GM19452 (cell line): ENCODE data around the gene GLIS1.
"Not testable (repeated sequence)": the region's sequence is repeated elsewhere in the genome, so short reads cannot be mapped to it uniquely, and the experiment has no call there.

Source experiments
- ATAC-seq: cut with Tn5 transposase; IDR thresholded peaks from one replicate; pipeline ENCODE4 v1.9.1; 2021; ENCODE audit not compliant: unreplicated experiment

The GLIS1 gene

DNA sequence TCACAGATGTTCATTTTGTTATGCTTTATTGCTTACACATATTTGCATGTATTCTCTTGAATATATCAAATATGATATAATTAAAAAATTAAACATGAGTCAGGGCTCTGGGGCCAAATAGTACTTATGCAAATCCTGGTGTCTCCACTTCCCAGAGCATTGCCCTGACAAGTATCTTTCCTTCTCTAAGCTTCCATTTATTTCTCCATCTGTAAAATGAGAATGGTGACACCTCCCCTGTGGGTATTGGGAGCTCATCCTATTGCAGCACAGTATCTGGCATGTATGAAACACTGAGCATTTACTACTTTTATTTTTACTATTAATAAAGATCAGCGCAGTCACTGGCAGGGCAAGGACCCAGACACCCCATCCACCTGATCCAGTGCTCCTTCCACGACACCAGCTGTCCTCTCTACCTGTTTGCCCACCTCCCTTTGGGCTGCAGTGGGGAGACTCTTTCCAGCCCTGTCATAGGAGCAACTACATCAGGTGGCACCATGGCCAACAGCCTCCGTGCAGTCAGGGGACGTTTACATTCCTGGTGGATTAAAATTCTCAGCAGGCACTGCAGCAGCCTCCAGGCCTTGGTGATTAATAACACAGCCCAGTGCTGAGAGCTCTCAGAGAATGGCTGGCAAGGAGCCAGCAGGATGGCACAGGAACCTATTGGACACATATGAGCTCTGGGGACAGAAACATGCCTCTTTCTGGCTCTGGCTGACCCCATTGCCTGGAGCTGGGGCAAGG, 166.7 kb downstream of the GLIS1 start:
- no peak for ATAC-seq

DNA sequence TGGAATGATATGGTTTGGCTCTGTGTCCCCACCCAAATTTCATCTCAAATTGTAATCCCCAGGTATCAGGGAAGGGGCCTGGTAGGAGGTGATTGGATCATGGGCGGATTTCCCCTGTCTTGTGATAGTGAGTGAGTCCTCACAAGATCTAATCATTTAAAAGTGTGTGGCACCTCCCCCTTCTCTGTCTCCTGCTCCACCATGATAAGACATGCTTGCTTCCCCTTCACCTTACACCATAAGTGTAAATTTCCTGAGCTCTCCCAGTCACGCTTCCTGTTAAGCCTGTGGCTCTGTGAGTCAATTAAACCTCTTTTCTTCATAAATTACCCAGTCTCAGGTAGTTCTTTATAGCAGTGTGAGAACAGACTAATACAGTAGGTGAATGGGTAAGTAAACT, 170.4 kb downstream of the GLIS1 start:
- no peak for ATAC-seq

DNA sequence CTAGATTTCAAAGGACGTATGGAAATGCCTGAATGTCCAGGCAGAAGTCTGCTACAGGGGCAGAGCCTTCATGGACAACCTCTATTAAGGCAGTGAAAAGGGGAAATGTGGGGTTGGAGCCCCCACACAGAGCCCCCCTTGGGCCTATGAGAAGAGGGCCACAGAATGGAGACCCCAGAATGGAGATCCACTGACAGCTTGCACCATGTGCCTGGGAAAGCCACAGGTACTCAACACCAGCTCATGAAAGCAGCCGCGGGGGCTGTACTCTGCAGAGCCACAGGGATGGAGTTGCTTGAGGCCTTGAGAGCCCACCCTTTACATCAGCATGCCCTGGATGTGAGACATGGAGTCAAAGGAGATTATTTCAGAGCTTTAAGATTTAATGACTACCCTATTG, 171.1 kb downstream of the GLIS1 start:
- no peak for ATAC-seq

DNA sequence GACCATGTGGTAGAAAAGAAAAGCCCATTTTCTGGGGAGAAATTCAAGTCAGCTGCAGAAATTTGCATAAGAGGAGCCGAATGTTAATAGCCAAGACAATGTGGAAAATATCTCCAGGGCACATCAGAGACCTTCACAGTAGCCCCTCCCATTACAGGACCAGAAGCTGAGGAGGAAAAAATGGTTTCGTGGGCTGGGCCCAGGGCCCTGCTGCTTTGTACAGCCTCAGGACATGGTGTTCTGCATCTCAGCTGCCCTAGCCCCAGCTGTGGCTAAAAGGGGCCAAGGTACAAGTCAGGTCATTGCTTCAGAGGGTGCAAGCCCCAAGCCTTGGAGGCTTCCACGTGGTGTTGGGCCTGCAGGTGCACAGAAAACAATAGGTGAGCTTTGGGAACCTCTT, 171.5 kb downstream of the GLIS1 start:
- no peak for ATAC-seq

DNA sequence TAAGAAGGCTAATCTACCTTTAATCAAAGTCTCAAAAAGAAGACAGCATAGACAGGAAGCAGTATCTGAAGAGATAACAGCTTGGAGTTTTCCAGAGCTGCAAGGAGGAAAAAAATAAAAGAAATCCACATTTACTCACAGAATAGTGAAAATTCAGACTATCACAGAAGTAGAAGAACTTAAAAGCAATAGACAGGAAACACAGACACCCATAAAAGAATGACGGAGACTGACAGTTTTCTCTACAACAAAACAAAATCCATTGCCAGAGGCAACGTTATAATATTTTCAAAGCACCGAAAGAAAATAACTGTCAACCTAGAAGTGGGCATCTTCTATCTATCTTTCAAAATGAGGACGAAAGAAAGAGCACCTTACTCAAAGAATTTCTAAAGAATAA, 175.4 kb downstream of the GLIS1 start:
- no peak for ATAC-seq

DNA sequence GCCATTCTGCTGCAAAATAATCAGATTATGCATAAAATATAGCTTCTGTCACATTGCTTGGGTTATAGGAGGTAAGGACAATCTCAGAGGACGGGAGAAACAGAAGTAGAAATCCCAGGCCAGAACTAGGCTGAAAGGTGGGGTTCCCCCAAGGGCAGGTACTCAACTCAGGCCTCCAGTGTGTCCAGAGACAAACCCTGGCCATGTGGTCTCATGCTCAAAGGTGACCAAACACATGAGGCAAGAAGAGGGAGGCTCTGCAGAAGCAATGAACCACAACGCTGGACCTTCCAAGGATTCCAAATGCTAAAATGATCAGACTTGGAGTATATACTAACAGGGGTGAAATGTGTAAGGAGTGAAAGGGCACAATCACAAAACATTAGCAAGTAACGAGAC, 176.0 kb downstream of the GLIS1 start:
- ATAC-seq, result no peak

DNA sequence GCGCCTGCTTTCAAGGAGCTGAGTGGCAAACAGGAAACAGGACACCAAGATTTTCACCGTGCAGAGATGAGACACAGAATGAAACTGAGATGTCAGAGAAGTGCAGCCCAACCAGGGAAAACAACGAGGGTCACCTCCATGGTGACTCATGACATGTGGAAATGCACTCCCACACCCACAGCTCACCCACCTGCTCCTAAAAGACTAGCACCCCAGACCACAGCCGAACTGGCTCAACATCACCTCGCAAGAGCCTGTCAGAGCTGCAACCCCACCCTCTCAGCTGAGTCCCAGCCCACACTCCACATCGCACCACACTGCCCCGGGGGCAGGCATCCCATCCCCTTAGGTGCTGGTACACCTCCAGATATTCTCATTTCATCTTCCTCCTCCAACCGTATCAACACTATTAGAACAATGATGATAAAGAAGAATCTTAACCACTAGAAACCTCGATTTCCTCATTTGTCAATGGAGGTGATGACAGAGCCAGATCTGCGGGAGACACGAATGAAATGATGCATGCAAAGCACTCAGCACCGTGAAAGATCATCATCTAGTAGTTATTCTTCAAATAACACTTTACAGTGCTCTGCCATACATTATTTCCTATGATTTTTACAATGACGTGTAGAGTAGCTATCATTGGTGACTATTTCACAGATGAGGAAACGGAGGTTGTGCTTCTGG, 176.5 kb downstream of the GLIS1 start:
- no peak for ATAC-seq

DNA sequence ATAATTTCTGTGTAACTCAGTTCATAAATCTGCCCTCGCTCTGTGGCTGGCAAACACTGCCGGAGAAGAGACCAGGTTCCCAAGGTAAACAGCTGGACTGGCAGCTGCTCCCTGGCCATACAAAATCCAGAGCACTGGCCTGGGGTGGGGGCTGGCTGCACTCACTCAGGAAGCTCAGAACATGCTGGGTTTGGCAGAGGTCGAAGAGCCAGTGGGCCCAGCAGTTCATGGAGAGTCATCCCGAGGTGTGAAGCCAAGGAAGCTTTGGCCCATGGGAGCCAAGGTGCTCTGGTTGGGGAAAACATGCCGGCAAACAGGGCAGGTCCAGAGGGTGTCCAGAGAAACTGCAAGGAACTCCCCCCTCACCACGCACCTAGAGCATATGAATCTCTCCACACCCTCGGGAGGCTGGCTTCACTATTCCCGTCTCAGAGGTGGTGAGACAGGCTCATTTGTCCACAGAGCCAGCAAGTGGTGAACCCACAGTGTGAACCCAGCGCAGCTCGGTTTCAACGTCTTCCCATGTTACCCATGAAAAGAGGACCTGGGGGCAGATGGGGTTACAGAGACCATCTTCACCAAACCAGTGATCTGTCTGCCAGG, 177.4 kb downstream of the GLIS1 start:
- no peak for ATAC-seq

DNA sequence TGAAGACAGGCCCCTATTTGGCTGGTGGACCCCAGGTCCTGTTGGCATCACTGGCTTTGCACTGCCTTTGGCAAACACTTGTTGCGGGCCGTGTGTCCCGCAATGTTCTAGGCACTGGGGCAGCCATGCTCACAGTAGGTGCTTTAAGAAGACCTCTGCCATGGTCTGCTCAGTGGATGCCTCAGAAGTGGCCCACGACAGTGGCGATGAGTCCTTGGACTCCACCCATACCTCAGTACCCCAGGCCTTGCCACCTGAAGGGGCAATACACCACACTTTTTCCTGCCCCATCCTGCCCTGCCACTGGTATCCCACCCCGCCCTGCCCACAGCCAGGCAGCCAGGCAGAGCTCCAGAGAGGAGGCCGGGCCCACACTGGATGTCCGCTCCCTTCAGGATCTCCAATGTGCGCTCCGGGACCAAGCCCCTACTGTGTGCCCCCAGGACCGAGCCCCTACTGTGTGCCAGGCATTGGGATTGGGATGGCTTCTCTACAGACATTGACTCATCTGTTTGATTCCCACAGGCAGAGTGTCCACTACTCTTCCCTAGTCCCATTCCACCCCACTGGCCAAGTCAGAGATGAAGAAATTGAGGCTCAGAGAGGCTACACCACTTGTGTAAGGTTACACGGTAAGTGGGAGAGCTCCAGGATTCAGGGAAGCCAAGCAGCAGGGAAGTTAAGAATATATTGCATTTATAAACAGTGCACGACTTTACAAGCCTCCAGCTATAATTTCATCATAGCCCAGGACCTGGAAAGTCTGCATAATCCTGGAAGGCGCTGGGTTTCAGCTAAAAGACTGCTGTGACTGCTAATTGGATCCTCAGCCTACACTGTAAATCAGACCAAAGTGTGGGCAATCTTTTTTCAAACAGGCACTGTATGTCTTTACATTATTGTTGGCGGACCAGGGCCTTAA, 178.1 kb downstream of the GLIS1 start:
- ATAC-seq, result no peak

DNA sequence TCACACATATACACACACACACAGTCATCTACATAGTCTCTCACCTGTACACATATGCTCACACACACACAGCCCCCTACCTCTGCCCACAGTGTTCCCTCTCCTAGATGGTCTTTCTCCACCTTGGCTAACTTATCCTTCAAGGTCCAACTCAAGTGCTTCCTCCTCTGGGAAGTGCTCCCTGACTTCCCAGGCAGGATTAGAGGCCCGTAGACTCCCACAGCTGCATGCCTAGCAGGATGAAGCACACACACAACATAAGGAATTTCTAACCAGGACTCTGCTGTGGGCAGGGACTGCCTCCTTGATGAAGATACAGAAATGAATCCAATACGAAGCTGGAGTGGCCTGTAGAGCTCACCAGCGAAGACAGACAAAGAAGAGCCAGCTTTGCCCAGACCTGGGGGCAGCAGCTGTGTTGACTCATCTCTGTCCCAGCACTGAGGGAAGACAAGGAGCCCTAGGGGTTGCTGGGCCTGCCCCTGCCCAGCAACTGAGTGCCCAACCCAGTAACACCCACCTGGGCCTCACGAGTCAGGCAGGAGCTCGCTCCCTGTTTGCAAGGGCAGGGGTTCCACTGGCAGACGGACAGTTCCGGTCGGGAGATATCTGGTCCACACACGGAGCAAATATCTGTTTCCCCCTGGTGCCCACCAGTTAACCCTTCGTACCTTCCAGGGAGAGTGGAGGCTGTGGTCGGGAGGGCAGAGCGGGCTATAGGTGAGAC, 178.9 kb downstream of the GLIS1 start:
- ATAC-seq, result no peak

DNA sequence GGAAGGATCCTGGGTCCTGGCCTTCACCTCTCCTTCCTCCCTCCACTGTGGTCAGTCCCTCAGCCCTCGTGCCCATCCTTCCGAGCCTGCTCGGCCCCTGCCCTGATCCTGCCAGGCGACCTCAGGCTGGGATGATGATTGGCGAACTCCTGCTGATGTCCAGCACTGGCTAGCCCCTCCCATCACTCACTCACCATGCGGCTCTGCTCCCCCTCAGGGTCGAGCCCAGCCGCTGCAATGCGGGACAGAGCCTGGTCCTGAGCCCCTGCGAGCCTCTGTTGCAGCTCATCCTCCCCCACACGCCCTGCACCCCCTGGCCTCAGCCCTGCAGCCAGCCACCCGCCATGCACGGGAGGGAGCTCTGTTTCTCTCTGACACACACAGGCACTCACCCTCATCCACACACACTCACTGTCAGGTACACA, 179.6 kb downstream of the GLIS1 start:
- ATAC-seq, result no peak

DNA sequence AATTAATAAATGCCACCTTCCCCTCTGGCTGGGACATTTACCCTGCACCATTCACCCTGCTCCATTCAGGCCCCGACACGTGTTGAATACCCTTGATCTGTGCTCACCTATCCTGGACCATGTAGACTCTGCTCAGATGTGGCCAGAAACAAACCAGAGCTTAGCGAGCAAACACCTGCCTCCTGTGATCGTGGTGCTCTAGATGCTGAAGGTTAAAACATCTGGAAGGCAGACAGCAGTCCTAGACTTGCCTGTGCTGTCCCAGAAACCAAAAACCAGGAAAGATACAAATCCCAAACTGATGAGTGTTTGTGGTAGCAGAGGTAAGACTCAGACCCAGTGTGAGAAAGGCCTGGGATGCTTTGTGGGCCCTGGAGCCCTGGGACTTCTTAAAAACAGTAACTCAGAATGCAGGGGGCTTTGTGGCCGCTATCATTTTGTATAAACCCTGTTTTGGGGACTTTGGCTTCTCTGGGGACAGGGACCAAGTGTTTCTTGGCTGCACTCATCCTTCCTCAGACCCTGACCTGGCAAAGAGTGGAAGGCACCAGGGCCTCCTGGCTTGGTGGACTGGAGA, 180.1 kb downstream of the GLIS1 start:
- no peak for ATAC-seq

DNA sequence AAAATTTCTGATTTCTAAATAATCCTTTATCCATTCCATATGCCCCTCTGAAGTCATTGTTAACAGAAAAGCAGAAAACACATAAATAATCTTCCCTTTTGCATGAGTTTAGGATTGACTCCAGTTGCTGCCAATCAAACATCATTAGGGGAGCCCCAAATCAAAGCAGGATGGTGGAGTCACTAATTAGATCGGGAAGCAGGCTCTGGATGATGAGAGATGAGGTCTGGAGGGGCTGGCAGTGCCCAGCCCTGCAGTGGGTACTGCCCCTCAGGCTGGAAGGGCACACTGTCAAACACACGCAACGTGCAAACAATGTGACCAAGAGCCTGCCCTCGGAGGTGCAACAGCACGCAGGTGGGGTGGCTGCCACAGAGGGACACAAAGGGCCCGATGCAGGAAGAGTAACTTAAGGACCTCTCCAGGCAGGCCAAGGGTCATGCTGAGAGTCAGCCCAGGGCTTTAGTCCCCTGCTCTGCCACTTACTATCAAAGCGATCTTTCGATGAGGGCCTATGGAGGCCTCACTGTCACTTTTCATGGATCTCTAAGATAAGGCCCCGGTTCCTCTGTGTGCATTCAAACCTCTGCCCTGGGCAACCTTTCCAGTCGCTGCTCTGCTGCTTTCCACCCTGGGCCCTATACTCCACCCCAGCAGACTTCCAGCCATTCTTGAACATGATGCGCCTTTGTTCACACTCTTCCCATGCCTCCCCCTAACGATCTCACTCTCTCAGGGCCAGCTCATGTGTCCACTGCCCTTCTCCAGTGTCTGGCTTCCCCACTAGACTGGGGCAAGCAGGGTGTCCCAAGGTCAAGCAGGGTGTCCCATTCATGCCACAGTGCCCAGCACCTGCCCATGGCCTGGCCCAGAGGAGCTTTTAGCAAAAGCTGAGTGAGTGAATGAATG, 180.9 kb downstream of the GLIS1 start:
- ATAC-seq, result no peak

DNA sequence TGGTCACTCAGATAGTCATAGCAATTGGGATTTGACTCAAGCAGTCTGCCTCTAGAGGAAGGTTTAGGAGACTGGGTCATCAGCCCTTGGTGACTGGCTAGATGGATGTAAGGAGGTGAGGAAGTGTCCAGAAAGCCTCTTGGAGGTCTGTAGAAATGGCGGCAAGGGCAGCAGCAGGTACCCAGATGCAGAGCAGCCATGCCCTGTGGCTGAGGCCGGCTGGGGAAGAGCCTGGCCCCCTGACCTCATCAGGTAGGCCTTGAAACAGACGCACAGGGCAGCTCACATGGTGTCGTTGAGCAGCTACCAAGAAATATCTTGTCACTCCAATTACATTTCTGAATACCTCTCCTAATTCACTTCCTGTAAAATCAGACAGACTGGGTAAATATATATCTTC, 181.6 kb downstream of the GLIS1 start:
- no peak for ATAC-seq

DNA sequence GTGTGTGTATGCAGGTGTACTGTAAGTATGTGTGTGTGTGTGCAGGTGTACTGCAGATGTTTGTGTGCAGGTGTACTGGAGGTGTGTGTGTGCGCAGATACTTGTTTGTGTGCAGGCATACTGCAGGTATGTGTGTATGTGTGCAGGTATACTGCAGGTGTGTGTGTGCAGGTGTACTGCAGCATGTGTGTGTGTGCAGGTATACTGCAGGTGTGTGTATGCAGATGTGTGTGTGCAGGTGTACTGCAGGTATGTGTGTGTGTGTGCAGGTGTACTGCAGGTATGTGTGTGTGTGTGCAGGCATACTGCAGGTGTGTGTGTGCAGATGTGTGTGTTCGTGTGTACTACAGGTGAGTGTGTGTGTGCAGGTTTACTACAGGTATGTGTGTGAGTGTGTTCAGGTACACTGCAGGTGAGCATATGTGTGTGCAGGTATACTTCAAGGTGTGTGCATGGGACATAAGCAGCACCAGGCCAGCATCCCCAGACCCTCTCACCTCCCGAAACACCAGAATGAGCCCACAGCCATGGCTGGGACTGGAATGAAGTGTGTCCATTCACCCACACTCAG, 182.2 kb downstream of the GLIS1 start:
- no peak for ATAC-seq

DNA sequence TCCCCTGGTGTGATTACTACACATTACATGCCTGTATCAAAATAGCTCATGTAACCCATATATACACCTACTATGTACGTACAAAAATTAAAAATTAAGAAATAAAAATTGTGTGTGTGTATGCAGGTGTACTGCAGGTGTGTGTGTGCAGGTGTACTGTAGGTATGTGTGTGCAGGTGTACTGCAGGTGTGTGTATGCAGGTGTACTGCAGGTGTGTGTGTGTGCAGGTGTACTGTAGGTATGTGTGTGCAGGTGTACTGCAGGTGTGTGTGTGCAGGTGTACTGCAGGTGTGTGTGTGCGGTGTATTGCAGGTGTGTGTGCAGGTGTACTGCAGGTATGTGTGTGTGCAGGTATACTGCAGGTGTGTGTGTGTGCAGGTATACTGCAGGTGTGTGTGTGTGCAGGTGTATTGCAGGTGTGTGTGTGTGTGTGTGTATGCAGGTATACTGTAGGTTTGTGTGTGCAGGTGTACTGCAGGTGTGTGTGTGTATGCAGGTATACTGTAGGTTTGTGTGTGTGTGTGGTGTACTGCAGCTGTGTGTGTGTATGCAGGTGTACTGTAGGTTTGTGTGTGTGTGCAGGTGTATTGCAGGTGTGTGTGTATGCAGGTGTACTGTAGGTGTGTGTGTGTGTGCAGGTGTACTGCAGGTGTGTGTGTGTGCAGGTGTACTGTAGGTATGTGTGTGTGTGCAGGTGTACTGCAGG, 183.2 kb downstream of the GLIS1 start:
- not testable (repeated sequence) for ATAC-seq

DNA sequence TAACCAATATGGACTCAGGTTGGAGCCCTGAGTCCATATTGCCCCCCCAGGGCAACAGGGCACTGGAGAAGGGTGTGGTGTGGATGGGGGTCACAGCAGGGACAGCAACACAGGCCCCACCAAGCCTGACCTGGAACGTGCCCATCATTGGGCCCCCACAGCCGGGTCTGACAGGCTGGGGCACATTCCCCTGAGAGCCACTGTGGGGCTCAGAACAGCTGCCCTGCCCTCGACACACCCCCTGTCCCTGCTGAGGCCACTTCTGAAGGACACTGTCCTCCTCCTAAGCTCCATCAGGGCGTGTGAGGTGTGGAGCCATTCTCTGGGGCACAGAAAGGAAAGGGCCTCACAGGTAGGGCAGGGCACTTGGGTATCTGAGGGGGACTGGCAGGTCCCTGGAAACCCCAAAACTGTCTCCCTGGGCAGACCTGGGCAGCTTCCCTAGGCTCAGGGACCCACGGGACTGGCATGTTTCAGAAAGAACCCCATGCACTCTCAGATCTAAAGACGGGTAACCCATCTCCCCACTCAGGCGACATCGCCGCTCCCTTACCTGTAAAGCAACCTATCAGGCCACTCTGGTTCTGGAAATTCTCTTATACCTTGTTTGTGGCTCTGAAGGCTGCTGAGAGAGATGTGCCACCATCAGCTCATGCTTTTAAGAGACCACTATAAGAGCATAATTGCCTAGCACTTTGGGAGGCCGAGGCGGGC, 184.2 kb downstream of the GLIS1 start:
- no peak for ATAC-seq
